D721Med (cell line): ENCODE results near the gene ZNF682.
A peak's percentile ranks its signal among the peaks of the same experiment; 100 is the strongest.
"Not testable (repeated sequence)": the region's sequence is repeated elsewhere in the genome, so short reads cannot be mapped to it uniquely, and the experiment has no call there.

Experiments used
- DNase-seq: peaks from one replicate; pipeline ENCODE4 v3.0.0; 2011; ENCODE audit warnings: low spot score; ENCODE audit not compliant: insufficient read length
- FAIRE-seq: peaks from 2 replicates; lab custom pipeline; 2011; peaks lifted over from hg19 to GRCh38; lab: Jason Lieb, UNC
- CTCF ChIP-seq: IDR thresholded peaks from 2 replicates; pipeline ENCODE4 v1.5.1; 2012; ENCODE audit warnings: mild to moderate bottlenecking, control low read depth; ENCODE audit not compliant: insufficient read depth; ENCODE audit errors: missing control alignments

The ZNF682 gene

GRCh38 chr19:20070691-20071090 lies 31.4 kb upstream of the ZNF682 start:
- FAIRE-seq = no peak
- no peak for DNase-seq
- no peak for TF ChIP-seq CTCF

GRCh38 chr19:20068559-20068958 lies 29.3 kb upstream of the ZNF682 start:
- DNase-seq, FAIRE-seq: not testable (repeated sequence)

GRCh38 chr19:20067943-20068342 lies 28.6 kb upstream of the ZNF682 start:
- DNase-seq (no peak), FAIRE-seq (no peak)
- no peak for TF ChIP-seq CTCF

GRCh38 chr19:20066861-20067260 lies 27.6 kb upstream of the ZNF682 start:
- no peak for FAIRE-seq

GRCh38 chr19:20060282-20060681 lies 21.0 kb upstream of the ZNF682 start:
- TF ChIP-seq CTCF = no peak
- FAIRE-seq (no peak), DNase-seq (no peak)

More at GRCh38 chr19:20066861-20067260, 27.6 kb upstream of the ZNF682 start:
- TF ChIP-seq CTCF = no peak
- no peak for DNase-seq

GRCh38 chr19:20058738-20059137 lies 19.4 kb upstream of the ZNF682 start:
- not testable (repeated sequence) for FAIRE-seq, DNase-seq

GRCh38 chr19:20051841-20052768 lies 12.8 kb upstream of the ZNF682 start:
- peak; percentile 40 for DNase-seq
- TF ChIP-seq CTCF = no peak
- FAIRE-seq = peak; percentile 60

GRCh38 chr19:20045742-20046141 lies 6.4 kb upstream of the ZNF682 start:
- not testable (repeated sequence) for DNase-seq, FAIRE-seq
